IMR-90 (cell line): ENCODE data around the gene SERP1.

ENCODE experiments used
- BHLHE40 ChIP-seq: fragments of 150-350 bp; IDR thresholded peaks from 2 replicates; pipeline ENCODE4 v1.6.1; 2016; ENCODE audit warnings: mild to moderate bottlenecking, low read depth, low read length
- CEBPB ChIP-seq: IDR thresholded peaks from 2 replicates; pipeline ENCODE4 v1.6.1; 2012; ENCODE audit warnings: low read depth, low read length, improper control_type of control experiment
- CHD1 ChIP-seq: IDR thresholded peaks from 2 replicates; pipeline ENCODE4 v1.6.1; 2012; ENCODE audit warnings: low read depth, low read length, improper control_type of control experiment
- CTCF ChIP-seq: conservative IDR thresholded peaks from 2 replicates; pipeline ENCODE4 v1.5.1; 2012; ENCODE audit warnings: mild to moderate bottlenecking, low read depth, low read length, improper control_type of control experiment
- ELK1 ChIP-seq: fragments of 150-350 bp; IDR thresholded peaks from 2 replicates; pipeline ENCODE4 v1.6.1; 2016; ENCODE audit warnings: low read depth, mild to moderate bottlenecking, low read length, moderate library complexity, borderline replicate concordance
- MAZ ChIP-seq: IDR thresholded peaks from 2 replicates; pipeline ENCODE4 v1.6.1; 2012; ENCODE audit warnings: low read depth, mild to moderate bottlenecking, low read length, improper control_type of control experiment, moderate library complexity, borderline replicate concordance
- NFE2L2 ChIP-seq: fragments of 150-350 bp; IDR thresholded peaks from 2 replicates; pipeline ENCODE4 v1.6.1; 2016; ENCODE audit warnings: low read depth, mild to moderate bottlenecking, low read length
- POLR2A ChIP-seq: IDR thresholded peaks from 2 replicates; pipeline ENCODE4 v1.6.1; 2012; ENCODE audit warnings: mild to moderate bottlenecking, low read depth, low read length
- RAD21 ChIP-seq: IDR thresholded peaks from 2 replicates; pipeline ENCODE4 v1.6.1; 2012; ENCODE audit warnings: low read length, improper control_type of control experiment
- RFX5 ChIP-seq: IDR thresholded peaks from 2 replicates; pipeline ENCODE4 v1.8.0; 2012; ENCODE audit warnings: low read depth, mild to moderate bottlenecking, low read length, moderate library complexity
- SMC3 ChIP-seq: fragments of 150-350 bp; IDR thresholded peaks from 2 replicates; pipeline ENCODE4 v1.6.1; 2016; ENCODE audit warnings: low read depth, mild to moderate bottlenecking, antibody characterized with exemption, low read length, moderate library complexity
- USF2 ChIP-seq: fragments of 150-350 bp; IDR thresholded peaks from 2 replicates; pipeline ENCODE4 v1.6.1; 2017; ENCODE audit warnings: mild to moderate bottlenecking, antibody characterized with exemption, low read length, low read depth

- no peak for TF ChIP-seq CTCF
- TF ChIP-seq NFE2L2 = no peak
- no peak for TF ChIP-seq ELK1
- TF ChIP-seq POLR2A = no peak
- TF ChIP-seq MAZ = no peak
- no peak for TF ChIP-seq BHLHE40
- TF ChIP-seq USF2 = no peak
- no peak for TF ChIP-seq SMC3
- TF ChIP-seq RAD21 = no peak
- TF ChIP-seq RFX5 = no peak
- no peak for TF ChIP-seq CHD1
- TF ChIP-seq CEBPB = no peak
These were observed 6.0 kb downstream of the SERP1 start for GRCh38 chr3:150540297-150540696.
